Calu3 (cell line): ENCODE data around the gene ZNF692. TPM values are rescaled to one million over a fixed set of nuclear protein-coding genes. Genes with fewer than 3 reads are reported as not detected.
A peak's percentile ranks its signal among the peaks of the same experiment; 100 is the strongest.

Source experiments
- BruUV-seq: library from RNA; stranded (reverse); fragments of 400-500 nt; replicated peaks from 2 replicates; lab custom pipeline; 2021; lab: Mats Ljungman, UMichigan
- CTCF ChIA-PET: fragments of 300-600 bp; sonication (Branson Sonifier 250); formaldehyde crosslinking; loops from one replicate; lab custom pipeline; 2022; ENCODE audit warnings: antibody characterized with exemption; lab: Charles Lee
- DNase-seq: peaks from one replicate; pipeline ENCODE4 v3.0.0; 2022
- H3K27ac Mint-ChIP-seq: one replicate; pipeline ENCODE4 v1.8.0; 2022; ENCODE audit warnings: mixed read lengths; ENCODE audit not compliant: unreplicated experiment
- H3K27me3 Mint-ChIP-seq: one replicate; pipeline ENCODE4 v1.8.0; 2022; ENCODE audit warnings: mixed read lengths; ENCODE audit not compliant: unreplicated experiment
- H3K36me3 Mint-ChIP-seq: one replicate; pipeline ENCODE4 v1.8.0; 2022; ENCODE audit warnings: mild to moderate bottlenecking, moderate library complexity, mixed read lengths; ENCODE audit not compliant: insufficient read depth, unreplicated experiment
- H3K4me1 Mint-ChIP-seq: one replicate; pipeline ENCODE4 v1.8.0; 2022; ENCODE audit warnings: mild to moderate bottlenecking, low read depth, mixed read lengths; ENCODE audit not compliant: unreplicated experiment
- H3K4me3 Mint-ChIP-seq: one replicate; pipeline ENCODE4 v1.8.0; 2022; ENCODE audit warnings: mild to moderate bottlenecking, low read depth, moderate library complexity, mixed read lengths; ENCODE audit not compliant: unreplicated experiment
- H3K9me3 Mint-ChIP-seq: one replicate; pipeline ENCODE4 v1.8.0; 2022; ENCODE audit warnings: low read depth, mixed read lengths; ENCODE audit not compliant: unreplicated experiment
- intact Hi-C: fragments of 100-400 bp; cut with micrococcal nuclease; formaldehyde crosslinking; loops from one replicate; pipeline ENCODE4 v1.10.0; 2022; ENCODE audit not compliant: unreplicated experiment
- total RNA-seq: library from RNA; stranded (reverse); gene quantifications from 2 replicates; pipeline ENCODE4 v1.2.3, GENCODE V29; 2022
- TF ChIP-seq, protein P1 (sequence below): fragments of 200-600 bp; IDR thresholded peaks from one replicate; pipeline ENCODE4 v1.8.0; 2022; ENCODE audit warnings: antibody characterized with exemption; ENCODE audit not compliant: unreplicated experiment

Gene ZNF692
- total RNA-seq, 1 experiment from 2014 or later: 61.4 TPM

DNA sequence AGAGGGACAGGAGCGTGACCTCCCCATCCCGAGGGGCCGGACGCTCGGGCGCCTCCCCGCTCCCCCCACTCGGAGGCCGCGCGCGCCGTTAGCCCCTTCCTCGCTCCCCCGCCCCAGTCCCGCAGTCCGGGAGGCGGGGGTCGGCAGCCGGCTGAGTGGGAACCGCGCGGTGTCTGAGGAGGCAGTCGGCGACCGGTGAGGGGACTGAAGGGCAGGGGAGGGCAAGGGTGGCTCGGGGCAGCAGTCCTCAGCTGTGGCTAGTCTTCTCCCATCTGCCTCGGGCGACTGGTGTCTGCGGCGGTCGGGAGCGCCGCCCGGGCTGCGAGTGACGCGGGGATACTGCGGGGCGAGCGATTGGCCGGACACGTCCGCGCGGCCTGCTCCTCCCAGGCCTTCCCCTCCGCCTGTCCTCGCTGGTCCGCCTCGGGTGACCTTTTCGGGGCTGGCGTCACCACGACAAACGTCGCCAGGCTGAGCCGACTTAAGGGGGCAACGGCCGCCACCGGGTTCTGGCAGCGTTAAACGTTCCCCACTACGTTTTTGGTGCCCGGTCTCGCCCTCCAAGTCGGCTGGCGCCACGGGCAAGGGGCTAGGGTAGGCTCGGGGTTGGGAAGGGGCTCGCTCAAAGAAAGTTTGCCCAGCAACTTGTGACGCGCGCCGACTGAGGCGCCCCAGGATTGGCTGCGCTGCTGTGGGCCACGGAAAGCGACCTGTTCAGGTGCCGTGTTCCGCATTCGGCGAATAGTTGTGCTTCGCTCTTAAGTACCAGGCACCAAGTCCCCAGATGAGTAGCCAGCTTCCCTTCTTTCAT lies 20.3 kb downstream of the ZNF692 start:
- CTCF ChIA-PET: interaction anchor here (0.7 to 3.5 kb wide), 8 partner anchors 9 to 135 kb away, joined by 3 to 21 read pairs (median 6); partner anchors contain the start of genes SH3BP5L and ZNF692
- BruUV-seq: no TSS peak
- no peaks in the 10 kb centered on the region for H3K36me3 Mint-ChIP-seq
- peak; percentile 91 for DNase-seq
- no peak overlapping the region for H3K4me3 Mint-ChIP-seq
- no peaks in the 10 kb centered on the region for H3K4me1 Mint-ChIP-seq
- no peaks in the 10 kb centered on the region for H3K9me3 Mint-ChIP-seq
- TF ChIP-seq, protein P1, sequence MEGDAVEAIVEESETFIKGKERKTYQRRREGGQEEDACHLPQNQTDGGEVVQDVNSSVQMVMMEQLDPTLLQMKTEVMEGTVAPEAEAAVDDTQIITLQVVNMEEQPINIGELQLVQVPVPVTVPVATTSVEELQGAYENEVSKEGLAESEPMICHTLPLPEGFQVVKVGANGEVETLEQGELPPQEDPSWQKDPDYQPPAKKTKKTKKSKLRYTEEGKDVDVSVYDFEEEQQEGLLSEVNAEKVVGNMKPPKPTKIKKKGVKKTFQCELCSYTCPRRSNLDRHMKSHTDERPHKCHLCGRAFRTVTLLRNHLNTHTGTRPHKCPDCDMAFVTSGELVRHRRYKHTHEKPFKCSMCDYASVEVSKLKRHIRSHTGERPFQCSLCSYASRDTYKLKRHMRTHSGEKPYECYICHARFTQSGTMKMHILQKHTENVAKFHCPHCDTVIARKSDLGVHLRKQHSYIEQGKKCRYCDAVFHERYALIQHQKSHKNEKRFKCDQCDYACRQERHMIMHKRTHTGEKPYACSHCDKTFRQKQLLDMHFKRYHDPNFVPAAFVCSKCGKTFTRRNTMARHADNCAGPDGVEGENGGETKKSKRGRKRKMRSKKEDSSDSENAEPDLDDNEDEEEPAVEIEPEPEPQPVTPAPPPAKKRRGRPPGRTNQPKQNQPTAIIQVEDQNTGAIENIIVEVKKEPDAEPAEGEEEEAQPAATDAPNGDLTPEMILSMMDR: no peak
- H3K27me3 Mint-ChIP-seq: no peaks in the 10 kb centered on the region
- intact Hi-C loops: loop anchor here (1.0 kb wide), 1 partner anchor 35 kb away; no protein-coding TSS in a partner anchor
- H3K27ac Mint-ChIP-seq: no peak overlapping the region

DNA sequence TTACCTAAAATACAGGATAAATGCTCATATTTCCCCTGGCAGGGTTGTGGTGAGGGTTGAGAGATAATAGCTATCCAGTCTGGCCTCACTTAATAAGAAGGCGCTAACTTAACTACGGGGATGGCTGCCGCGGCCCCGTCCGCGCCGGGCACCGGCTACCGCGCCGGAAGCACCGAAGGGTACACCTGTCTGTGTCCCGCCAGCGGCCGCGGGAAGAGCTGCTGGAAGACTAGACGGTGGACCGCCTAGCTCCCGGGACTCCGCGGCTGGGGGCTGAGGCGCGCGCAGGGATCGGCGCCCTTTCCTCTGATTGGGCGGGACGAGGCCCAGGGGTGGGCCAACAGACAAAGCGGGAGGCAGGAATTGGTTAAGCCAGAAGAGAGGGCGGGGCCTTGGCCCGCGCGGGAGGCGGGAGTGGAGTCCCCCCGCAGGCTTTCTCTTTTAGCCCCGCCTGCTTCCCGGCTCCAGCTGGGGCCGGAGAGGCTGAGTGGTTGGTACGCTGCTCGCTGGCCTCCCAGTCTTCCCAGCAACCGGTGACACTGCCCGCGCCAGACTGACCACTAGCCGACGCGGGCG lies 21.0 kb downstream of the ZNF692 start, which contains the start of gene ZNF672:
Gene ZNF672 (plus strand): TSS at position 444 of the 576 bp plus-strand sequence. CDS start 9,051 bp downstream, outside the sequence.
- Mint-ChIP-seq H3K9me3 (no peaks in the 10 kb centered on the region), H3K4me3 (no peak within 1 kb of the TSS), H3K27ac (no peak within 1 kb of the TSS), H3K36me3 (no peaks in the 10 kb centered on the region), H3K27me3 (no peaks in the 10 kb centered on the region), H3K4me1 (no peaks in the 10 kb centered on the region)
- BruUV-seq: no TSS peak
- intact Hi-C loops: loop anchor here (1.0 kb wide), 1 partner anchor 35 kb away; no protein-coding TSS in a partner anchor
- TF ChIP-seq, protein P1: no peak
- peak; percentile 99 for DNase-seq
- CTCF ChIA-PET: interaction anchor here (0.7 to 3.5 kb wide), 8 partner anchors 9 to 134 kb away, joined by 3 to 21 read pairs (median 6); partner anchors contain the start of genes SH3BP5L and ZNF692

DNA sequence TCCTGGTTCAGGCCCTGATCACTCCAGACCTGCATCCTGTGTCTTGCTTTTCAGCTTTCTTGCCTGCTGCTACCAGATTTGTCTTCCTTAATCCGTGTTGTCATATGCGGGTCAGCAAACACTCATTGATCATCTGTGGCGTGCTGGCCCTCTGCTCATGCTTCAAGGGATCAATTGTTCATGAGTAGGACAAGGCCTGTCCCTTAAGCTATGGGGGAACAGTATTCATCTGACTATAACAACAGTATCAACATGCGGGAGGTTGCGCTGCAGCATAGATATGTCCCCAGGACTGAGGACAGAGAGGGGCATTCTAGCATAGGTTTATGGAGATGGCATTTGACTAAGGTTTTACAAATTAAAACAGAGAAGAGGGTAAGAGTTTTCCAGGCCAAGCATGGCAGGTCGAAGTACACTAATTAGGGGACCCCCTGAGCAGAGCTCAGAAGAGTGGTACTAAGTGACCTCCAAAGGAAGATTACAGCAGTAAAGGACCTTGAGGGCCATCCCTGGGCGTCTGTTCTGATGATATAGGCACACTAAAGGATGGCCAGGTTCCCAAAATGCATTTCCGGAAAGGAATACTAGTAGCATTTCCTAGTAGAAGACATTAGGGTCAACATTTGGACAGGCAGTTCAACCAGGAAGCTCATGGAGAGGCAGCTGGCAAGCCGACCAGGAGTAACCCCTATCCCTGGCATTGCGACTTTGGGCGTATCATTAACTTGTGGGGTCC lies 21.7 kb downstream of the ZNF692 start:
- no peak overlapping the region for H3K27ac Mint-ChIP-seq
- H3K36me3 Mint-ChIP-seq: no peaks in the 10 kb centered on the region
- H3K9me3 Mint-ChIP-seq: no peaks in the 10 kb centered on the region
- DNase-seq: no peak
- H3K4me1 Mint-ChIP-seq: no peaks in the 10 kb centered on the region
- BruUV-seq: TSS peak; percentile 68
- CTCF ChIA-PET: interaction anchor here (0.7 to 3.5 kb wide), 7 partner anchors 9 to 134 kb away, joined by 3 to 21 read pairs (median 7); partner anchors contain the start of genes SH3BP5L and ZNF692
- intact Hi-C loops: no loop called here
- no peak overlapping the region for H3K4me3 Mint-ChIP-seq
- H3K27me3 Mint-ChIP-seq: no peaks in the 10 kb centered on the region
- TF ChIP-seq, protein P1: no peak

DNA sequence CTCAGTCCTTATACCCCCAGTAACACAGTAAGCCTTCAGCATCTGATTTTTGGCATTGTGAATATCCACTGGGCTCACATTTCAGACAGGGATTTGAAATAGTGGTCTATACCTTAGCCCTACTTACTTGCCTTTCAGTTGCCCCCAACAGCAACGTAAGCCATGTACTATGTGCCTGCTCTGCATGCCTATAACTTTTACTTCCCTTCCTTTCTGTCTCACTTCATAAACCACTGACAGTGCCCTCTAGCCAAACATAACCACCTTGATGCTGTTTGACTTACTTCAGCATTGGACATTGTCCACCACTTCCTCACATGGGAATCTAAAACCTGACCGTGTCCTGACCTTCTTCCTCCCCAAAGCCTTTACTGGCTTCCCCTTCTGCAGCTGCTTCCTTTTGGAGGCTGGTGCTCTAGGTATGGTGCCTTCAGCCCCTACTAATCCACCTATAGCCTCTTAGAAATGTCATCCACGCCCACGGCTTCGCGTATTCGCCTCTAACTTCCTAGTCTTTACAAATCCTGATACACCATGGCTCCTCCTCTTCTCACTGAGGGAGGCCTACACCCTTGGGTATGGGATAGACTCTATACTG lies 24.4 kb downstream of the ZNF692 start:
- H3K27ac Mint-ChIP-seq: no peak overlapping the region
- H3K9me3 Mint-ChIP-seq: no peaks in the 10 kb centered on the region
- no peak for DNase-seq
- no peak overlapping the region for H3K4me3 Mint-ChIP-seq
- intact Hi-C loops: no loop called here
- no TSS peak for BruUV-seq
- no peaks in the 10 kb centered on the region for H3K27me3 Mint-ChIP-seq
- TF ChIP-seq, protein P1: no peak
- no peaks in the 10 kb centered on the region for H3K4me1 Mint-ChIP-seq
- no peaks in the 10 kb centered on the region for H3K36me3 Mint-ChIP-seq
- CTCF ChIA-PET: no interaction called here
